Stimulated activated CD4-positive, alpha-beta T cell treated with anti-CD3 and anti-CD28 coated beads, TNF-alpha, amount 100 ng/mL, for 48 hours (primary cell): ENCODE data around the gene MTHFSD.
"Not testable (repeated sequence)": the region's sequence is repeated elsewhere in the genome, so short reads cannot be mapped to it uniquely, and the experiment has no call there.

ENCODE experiments used
- DNase-seq, 3 donors: peaks; one replicate each; pipeline ENCODE4 v3.0.0-alpha.2; 2020; ENCODE audit warnings: low read depth in 3 of 3

MTHFSD gene, protein sequence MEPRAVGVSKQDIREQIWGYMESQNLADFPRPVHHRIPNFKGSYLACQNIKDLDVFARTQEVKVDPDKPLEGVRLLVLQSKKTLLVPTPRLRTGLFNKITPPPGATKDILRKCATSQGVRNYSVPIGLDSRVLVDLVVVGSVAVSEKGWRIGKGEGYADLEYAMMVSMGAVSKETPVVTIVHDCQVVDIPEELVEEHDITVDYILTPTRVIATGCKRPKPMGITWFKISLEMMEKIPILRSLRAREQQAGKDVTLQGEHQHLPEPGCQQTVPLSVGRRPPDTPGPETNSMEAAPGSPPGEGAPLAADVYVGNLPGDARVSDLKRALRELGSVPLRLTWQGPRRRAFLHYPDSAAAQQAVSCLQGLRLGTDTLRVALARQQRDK

DNA sequence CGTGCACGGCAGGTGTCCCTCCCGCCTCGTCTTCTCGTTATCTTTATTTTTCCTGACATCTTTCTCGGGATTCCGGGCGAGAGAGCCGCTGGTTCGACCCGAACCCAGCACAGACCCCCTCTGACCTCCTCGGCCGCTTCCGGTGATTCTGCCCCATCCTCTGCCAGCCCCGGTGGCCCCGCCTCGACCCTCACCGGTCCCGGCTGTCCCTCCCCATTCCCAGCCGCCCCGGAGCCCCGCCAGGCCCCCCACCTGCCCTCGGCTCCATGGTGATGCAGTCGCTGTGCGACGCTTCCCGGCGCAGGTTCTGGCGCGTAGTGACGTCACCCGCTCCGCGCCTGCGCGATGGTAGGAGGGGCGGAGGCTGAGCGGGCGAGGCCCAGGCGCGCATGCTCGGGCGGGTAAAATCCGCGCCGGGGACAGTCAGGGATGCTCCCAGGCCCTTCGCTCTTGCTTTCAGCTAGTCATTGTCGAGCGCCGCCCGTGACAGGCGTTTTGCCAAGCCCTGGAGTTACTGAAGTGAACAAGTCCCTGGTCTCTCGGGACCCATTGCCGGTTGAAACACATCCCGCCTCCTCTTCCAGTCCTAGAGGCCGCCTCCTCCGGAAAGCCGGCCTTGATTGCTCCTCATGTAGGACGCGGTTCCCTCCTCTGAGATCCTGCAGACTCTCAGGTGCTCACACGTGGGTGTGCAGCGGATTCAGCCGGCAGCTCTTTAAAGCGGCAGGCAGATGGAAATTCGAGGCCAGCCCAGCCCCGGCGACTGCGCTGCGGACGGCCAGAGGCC lies at the start of gene MTHFSD:
MTHFSD (minus strand) TSS at position 319 of the 787 bp plus-strand sequence; CDS start at position 268, 51 bp downstream.
- DNase-seq, result peak; percentile 89 to 92 (median 90)

DNA sequence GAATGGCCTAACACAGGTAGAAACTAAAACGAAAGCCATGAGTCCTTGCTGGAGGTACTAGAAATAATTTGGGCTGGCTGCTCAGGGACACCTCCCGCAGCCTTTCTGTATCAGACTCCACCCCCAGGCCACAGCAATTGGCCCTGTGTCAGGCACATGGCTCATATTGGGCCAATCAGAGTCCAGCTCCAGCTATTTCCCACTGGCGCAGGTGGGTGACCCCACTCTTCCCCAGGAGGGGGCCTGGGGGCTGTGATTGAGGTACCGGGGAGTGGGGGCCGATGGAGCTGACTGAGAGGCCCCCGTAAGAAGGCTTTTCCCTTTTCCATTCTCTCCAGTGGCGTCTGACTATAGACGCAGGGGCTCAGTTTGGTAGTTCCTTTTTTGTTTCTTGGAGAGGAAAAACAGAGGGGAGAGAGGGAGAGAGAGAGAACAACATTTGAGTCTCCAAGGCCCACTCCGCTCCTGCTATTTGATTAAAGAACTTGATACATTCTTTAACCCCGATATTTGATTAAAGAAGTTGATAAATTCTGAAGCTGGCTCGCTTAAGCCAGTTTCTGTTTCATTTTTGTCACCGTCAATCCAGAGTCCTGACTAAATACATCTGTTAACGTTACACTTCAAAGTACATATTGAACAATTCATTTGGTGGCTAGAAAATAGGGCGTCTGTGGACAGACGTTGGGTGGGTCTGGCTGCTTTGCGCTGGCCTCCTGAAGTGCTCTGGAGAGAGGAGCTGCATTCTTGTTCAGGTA lies 49.6 kb upstream of the MTHFSD start:
- peak in 2 of 3 donors; percentile 15 to 27 for DNase-seq

DNA sequence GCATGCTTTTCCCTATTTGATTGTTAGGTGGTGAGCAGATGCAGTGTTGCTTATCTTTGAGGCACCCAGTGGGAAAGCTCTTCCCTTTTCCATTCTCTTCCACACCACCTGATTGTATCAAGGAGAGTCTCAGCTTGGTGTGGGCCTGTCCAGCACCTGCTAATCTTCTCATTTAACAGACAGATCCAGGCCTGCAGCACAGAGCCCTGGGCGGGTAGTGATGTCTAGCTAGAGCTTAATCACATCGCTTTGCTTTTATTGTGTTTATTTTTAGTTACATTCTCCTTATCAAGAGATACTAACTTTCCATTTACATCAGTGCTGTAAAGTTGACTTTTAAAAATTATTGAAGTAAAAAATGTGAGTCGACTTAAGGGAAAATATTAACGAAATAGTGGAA lies 47.5 kb upstream of the MTHFSD start:
- no peak for DNase-seq

DNA sequence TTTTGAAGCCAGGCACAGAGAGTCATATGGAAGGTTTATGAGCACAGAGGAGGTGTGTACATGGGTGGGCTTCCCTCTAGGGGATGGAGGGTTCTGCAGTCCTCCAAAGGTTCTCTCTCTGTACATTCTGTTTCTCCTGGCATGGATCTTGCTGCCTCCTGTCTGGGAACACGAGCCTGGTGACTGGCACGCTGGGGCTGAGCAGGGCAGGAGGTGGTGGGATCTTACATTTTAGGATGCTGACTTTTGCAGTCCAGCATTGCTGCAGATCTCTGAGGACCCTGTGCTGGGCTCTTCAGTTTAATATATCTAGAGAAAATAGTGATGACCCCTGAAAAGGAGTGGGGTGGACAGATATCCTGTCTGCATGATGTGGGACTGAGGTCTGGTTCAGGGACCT lies 46.3 kb upstream of the MTHFSD start:
- no peak for DNase-seq

DNA sequence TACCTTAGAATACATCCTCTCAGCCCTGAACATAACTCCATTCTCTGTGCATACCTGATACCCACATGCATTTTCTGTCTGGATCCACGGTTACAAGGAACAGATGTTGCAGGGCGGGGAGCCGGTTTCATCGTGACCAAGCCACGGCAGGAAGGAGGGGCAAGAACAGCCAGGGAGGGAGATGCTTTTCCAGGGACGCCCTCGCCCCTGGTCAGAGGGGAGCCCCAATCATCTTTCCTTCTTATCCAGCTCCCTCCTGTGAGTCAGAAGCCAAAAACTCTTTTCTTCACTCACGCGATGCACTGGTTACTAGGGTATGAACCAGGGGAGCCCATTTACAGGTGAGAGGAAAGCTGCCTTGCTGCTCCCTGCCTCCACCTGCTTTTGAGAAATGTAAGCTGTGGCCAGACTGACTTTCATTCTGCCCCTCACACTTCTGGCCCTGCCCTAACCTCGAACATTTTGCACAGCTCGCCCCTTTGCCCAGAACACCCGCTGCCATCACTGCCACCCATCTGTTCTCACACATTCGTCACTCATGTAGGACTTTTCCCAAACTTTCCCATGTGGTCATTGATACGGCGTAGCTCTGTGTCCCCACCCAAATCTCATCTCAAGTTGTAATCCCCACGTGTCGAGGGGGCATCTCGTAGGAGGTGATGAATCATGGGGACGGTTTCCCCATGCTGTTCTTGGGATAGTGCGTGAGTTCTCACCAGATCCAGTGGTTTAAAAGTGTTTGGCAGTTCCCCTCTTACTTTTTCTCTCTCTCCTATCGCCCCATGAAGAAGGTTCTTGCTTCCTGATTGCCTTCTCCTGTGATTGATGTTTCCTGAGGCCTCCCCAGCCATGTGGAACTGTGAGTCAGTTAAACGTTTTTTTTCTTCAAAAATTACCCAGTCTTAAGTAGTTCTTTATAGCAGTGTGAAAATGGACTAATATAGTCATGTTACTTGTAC lies 43.9 kb upstream of the MTHFSD start:
- DNase-seq, result no peak

DNA sequence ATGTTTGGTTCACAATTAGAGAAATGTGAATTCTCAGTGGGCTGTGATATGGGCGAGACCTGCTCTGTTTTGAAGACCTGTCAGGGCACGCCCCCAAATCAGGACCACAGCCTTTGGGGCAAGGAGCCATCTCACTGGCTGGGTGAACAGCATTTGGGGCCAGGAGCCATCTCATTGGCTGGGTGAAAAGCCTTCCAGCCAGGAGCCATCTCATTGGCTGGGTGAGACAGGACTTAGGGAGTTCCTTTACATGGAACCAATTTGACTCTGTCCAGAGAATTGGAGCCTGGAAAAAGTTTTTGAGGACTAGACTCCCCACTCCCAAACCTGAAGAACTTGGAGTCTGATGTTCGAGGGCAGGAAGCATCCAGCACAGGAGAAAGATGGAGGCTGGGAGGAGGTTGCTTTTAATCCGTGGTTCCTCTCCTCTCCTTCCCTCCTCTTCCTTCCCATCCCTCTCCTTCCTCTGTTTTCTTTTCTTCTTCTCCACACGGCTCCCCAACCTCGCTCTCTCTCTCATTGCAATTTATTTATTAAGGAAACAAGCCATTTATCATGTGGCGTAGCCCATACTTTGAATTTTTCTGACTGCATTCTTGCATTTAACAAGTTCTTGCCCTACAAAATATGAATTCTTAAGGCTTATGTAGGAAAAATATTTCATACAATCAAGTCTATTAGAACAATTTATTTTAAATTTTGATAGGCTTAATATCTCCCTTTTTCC lies 43.0 kb upstream of the MTHFSD start:
- no peak for DNase-seq

DNA sequence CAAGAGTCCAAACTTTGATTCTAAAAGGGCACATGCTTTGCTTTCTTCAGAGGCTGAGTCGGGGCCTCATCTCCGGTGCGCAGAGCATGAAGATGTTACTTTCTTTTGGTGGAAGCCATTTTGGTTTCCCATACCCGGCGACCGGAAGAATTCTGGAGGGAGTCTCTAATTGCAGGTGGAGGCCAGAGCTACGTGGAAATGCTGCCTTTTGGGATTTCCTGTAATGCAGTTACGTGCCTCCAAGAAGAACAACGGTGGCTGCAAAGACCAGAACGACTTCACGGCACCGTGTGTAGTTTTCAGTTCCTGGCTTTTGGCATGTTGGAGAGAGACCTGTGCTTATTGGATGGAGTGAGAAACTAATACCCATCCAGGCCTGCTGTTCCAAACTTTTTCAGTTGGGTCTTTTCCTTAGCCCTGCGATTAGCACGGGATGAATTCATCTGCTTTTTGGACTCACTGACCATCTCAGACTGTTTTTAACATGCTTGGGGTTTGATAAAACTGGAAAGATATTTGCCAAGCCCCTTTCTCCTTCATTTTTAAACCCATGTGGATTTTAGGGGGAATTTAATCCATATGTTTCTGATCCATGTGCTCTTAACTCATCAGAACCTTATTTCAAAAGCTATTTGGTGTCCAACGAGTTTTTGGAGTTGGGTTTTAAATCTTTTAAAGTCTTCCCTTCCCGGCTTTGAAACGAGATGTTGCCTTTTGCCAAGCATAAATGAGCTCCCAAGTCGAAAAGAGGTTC lies 42.3 kb upstream of the MTHFSD start:
- DNase-seq, result no peak

DNA sequence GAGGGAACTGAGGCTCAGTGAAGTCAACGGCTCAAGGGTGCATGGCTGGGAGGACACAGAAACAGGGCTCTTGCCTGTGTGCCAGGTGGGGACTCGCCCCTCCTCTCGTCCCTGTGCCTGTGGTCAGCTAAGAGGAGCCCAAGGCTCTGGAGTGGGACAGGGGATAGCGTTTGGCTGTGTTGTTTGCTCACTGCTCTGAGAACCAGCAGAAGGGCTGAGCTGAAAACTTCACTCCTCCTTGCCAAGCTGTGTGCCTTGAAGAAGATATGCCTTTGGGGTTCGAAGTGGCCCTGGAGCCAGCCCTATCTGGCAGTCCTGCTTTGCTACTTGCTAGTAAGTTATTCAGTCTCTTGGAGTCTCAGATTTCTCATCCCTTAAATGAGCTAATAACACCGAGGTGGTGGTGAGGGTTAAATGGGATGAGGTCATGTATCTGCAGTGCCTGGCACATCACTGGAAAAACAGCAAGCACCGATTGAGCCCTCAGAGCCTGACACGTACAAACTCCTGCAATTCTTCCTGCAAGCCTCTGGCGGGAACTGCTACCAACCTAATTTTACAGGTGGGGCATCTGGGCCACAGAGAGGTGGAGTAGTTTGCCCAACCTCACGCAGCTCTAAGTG lies 41.1 kb upstream of the MTHFSD start:
- DNase-seq, result no peak

DNA sequence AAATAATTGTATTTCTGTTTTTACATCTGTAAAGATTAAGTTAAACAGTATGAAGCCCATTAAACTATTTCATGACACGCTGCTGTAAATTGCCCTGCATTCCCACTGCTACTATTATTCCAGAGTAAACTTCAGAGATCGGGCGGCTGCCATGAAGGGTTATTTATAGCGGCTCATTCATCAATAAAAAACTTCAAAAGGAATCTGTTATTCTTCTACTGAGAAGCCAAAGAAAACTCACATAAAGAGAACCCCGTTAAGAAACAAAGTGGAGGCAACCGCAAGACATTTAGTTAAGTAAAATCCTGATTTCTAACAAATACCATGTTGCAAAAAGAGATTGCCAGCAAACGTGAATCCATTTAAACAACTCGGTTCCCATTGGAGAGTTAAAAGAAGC lies 39.7 kb upstream of the MTHFSD start:
- DNase-seq, result no peak

DNA sequence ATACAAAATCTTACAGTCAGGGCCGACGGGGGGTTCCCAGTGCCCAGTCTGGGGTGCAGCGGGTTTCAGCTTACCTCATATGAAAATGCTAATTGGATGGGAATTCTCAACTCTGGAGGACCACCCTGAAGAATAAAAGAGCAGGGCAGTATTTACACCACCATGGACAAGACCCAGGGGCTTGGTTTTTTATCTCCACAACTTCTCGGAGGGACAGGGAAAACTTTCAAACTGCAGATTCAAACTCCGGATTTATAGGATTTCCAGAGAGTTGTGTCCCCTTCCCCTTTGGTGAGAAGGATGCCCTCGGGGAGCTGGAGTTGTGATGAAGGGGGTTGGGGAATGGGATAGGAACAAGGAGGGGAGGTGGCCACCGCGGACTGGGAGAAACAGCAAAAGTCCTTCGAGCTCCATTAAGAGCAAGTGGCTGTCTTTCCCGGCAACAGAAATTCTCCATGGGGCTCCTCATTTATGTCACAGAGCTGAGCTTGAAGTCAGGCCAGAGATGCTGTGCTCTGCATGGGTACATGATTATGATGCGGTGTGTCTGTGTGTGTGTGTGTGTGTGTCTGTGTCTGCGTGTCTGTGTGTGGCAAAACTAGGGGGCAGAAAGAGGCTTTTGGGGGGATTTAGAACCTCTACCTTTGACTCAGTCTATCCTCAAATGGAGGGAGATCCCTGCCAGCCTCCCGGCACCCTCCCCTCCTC lies 39.0 kb upstream of the MTHFSD start:
- DNase-seq, result no peak

DNA sequence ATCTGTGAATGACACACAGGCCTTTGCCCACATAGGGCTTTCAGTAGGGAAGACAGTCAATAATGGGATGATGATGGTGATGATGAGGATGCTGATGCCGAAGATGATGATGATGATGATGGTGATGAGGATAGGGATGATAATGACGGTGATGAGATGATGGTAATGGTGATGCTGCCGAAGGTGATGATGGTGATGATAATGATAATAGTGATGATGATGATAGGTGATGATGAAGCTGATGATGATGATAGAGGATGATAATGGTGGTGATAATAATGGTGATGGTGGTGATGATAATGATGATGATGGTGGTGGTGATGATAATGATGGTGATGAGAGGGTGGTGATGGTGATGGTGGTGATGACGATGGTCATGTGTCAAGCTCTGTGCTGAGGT lies 36.2 kb upstream of the MTHFSD start:
- DNase-seq, result no peak

DNA sequence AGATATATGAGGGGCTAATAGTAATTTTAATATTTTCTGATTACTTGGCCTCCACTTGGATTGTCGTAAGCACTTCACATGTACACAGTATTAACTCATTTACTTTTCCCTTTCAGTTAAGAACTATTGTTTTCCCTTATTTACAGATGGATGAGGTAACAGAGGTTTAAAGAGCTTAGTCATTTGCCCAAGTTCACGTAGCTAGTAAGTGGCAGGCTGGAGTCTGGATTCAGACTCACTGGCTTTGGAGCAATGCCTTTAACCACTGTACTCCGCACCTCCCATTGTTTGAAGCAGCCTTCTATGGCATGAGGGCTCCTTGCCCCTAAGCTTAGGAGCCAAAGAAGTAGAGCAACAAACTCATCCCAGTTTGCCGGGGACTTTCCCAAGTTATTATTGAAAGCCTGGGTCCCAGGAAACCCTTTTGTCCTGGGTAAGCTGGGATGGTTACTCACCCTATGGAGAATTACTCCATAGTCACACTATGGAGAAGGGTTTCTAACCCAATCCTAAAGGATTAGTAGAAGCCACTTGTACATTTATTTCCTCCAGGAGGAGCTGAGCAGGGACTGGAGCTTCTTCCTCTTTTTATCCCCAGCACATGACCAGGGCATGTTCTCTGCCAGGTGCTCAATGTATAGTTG lies 35.6 kb upstream of the MTHFSD start:
- no peak for DNase-seq

DNA sequence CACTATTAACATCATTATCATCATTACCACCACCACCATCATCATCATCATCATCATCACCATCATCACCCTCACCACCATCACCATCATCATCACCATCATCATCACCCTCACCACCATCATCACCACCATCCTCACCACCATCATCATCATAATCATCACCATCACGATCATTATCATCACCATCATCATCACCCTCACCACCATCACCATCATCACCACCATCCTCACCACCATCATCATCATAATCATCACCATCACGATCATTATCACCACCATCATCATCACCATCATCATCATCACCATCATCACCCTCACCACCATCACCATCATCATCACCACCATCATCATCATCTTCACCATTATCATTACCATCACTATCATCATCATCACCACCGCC lies 32.9 kb upstream of the MTHFSD start:
- not testable (repeated sequence) for DNase-seq

DNA sequence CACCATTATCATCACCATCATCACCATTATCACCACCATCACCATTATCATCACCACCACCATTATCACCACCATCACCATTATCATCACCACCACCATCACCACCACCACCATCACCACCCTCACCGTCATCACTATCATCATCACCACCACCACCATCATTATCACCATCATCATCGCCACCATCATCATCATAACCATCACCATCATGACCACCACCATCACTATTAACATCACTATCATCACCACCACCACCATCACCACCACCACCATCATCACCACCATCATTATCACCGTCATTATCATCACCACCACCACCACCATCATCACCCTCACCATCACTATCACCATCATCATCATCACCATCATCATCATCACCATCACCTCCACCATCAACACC lies 32.5 kb upstream of the MTHFSD start:
- no peak for DNase-seq

DNA sequence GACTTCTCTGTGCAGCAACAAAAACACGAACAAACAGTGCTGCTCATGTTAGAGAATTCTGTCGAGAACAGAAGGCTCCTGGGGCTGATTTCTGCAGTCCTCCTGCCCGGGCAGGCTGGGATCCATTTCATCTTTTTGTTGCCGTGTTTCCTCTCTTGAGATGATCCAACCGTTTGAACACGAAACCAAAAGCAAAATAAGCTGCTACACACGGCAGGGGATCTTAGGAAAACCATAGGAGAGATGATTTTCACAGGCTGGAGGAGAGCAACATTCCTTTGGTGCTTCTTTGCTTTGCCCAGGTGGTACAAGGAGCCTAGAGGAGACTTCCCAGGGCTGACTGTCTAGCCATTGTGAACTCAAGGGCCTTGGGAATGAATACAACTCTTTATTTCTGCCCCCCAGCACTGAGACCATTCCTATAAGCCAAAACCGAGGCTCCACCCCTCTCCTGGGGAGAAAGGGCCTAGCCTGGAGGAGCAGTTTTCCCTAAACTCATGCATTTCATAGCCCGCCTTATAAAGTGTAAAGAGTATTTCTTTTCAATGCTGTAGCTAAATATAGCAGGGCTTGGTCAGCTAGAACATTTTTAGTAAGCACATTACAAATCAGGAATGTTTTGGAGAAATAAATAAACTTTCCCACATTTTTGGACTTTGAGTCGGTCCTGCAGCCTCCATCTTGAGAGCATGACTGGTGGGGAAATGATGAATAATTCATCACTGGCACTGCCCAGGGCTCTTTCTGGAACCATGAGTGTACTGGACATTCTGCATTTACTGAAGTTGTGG lies 31.0 kb upstream of the MTHFSD start:
- no peak for DNase-seq

DNA sequence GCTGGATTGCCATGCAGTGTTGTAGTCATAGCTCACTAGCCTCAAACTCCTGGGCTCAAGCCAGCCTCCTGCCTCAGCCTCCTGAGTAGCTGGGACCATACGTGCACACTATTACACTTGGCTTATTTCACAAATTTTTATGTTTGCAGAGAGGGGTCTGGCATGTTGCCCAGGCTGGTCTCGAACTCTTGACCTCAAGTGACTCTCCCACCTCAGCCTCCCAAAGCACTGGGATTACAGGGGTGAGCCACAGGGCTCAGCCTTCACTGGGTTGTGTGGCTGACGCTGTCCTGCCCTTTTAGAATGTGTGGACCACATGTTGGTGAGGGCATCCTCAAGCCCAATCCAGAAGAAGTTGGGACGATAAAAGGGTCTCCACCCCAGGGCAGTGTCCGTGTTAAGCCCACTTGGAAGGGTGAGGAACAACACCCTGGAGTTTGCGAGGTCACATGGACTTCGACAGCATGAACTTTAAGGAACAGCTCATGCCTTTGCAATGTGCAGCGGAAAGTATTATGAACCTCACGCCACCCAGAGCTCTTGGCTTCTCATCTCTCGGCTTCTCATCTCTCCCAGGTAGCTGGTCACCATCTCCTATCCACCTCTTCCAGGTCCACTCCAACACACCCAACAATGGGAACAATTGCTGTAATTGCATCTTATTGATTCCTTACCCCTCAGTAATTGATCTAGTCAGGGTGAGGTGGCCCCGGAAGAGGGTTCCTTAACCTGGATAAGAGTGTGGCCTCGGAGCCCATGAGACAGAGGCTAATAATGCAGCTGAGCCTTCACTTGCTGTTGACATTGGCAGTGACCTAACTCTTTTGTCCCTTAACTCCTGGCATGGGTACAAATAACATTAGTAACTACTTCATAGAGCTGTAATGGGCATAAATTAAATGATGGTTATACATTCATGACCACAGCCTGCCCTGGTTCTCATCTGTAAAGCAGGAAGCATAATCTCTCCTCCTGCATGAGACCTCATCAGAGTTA lies 30.0 kb upstream of the MTHFSD start:
- DNase-seq, result no peak
